ENCODE measurements around the gene SENP3.

DNA sequence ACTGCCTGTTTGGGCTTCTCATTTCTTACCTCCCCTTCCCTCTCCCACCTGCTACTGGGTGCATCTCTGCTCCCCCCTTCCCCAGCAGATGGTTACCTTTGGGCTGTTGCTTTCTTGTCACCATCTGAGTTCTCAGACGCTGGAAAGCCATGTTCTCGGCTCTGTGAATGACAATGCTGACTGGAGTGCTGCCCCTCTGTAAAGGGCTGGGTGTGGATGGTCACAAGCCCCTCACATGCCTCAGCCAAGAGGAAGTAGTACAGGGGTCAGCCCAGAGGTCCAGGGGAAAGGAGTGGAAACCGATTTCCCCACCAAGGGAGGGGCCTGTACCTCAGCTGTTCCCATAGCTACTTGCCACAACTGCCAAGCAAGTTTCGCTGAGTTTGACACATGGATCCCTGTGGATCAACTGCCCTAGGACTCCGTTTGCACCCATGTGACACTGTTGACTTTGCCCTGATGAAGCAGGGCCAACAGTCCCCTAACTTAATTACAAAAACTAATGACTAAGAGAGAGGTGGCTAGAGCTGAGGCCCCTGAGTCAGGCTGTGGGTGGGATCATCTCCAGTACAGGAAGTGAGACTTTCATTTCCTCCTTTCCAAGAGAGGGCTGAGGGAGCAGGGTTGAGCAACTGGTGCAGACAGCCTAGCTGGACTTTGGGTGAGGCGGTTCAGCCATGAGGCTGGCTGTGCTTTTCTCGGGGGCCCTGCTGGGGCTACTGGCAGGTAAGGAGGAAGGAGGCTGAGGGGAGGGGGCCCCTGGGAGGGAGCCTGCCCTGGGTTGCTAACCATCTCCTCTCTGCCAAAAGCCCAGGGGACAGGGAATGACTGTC is 17.5 kb downstream of the SENP3 start, which contains the start of gene CD68:
- TF ChIP-seq, protein P1, sequence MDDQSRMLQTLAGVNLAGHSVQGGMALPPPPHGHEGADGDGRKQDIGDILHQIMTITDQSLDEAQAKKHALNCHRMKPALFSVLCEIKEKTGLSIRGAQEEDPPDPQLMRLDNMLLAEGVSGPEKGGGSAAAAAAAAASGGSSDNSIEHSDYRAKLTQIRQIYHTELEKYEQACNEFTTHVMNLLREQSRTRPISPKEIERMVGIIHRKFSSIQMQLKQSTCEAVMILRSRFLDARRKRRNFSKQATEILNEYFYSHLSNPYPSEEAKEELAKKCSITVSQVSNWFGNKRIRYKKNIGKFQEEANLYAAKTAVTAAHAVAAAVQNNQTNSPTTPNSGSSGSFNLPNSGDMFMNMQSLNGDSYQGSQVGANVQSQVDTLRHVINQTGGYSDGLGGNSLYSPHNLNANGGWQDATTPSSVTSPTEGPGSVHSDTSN (IDR thresholded peaks at IDR 0.05): peak; percentile 85
- TF ChIP-seq CHD2 (IDR thresholded peaks at IDR 0.05; ENCODE audit: low read length, partially characterized antibody): peak; percentile 70
- no peak; a peak in 1 of 5 replicates for TF ChIP-seq RAD21 (conservative IDR thresholded peaks at IDR 0.05 in 1 of 2, IDR thresholded peaks at IDR 0.05 in 1 of 2)
- TF ChIP-seq HDAC2 (IDR thresholded peaks at IDR 0.05): no peak
- TF ChIP-seq CTCF (IDR thresholded peaks at IDR 0.05): no peak
- no peak for TF ChIP-seq ELK1 (IDR thresholded peaks at IDR 0.05; ENCODE audit: low read depth, low read length)
- no peak for TF ChIP-seq RFX5 (IDR thresholded peaks at IDR 0.05)
- TF ChIP-seq, protein P2, sequence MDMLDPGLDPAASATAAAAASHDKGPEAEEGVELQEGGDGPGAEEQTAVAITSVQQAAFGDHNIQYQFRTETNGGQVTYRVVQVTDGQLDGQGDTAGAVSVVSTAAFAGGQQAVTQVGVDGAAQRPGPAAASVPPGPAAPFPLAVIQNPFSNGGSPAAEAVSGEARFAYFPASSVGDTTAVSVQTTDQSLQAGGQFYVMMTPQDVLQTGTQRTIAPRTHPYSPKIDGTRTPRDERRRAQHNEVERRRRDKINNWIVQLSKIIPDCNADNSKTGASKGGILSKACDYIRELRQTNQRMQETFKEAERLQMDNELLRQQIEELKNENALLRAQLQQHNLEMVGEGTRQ (IDR thresholded peaks at IDR 0.05): peak; percentile 74
- TF ChIP-seq, protein P3, sequence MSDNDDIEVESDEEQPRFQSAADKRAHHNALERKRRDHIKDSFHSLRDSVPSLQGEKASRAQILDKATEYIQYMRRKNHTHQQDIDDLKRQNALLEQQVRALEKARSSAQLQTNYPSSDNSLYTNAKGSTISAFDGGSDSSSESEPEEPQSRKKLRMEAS (IDR thresholded peaks at IDR 0.05): peak; percentile 85

All from A549 (cell line).